ENCODE data around the gene JPT1. TPM values are rescaled to one million over a fixed set of nuclear protein-coding genes. Genes with fewer than 3 reads are reported as not detected.

The JPT1 gene
- total RNA-seq, 1 experiment from 2014 or later, result 265 TPM

DNA sequence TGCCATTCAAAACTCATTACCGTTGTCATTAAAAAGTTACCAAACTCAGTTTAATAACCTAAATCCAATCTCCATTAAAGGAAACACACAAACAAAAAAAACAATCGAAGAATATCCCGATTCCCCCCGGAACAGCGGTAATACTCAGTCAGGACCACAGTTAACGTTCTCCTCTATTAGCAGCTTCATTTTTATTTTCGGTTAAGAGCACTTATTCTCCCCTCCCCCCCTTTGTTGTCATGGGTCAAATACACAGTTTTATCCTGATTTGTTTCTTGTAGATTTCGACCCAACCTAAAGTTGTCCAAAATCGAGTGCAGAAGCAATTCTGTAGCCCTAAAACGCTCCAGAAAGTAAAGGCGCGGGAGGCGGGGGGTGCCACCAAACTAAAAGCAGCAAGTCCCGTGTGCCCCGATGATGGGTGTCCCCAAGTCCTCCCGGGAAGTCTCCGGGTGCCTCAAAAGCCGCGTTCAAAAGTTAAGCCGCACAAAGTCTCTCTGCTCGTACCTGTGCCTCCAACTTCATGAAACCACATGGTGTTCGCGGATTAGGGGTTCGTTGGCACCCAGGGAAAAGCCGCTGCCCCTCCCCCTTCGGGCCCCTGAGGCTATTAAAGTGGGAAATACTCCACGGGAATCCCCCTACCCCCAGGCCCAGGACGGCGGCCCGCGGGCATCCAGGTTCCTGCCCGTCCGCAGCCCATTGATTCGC, 27.5 kb upstream of the JPT1 start:
- Histone ChIP-seq H4K8ac (replicated peaks; ENCODE audit: insufficient read length, low read depth, low read length) (no peak overlapping the region), H3K79me2 (ENCODE audit: insufficient read depth, low read length) (peaks cover 39% of the 10 kb centered on the region), H3K4me1 (ENCODE audit: insufficient read depth, low read length) (no peaks in the 10 kb centered on the region), H3K9ac (ENCODE audit: extremely low read depth, insufficient read length, low read length) (peak overlapping the region; percentile 95), H2BK20ac (ENCODE audit: low read depth, low read length, poor library complexity, severe bottlenecking) (no peak overlapping the region), H3K79me1 (ENCODE audit: insufficient read depth, low read depth, low read length, poor library complexity, severe bottlenecking) (peaks cover 7% of the 10 kb centered on the region), H2BK12ac (ENCODE audit: insufficient read length, low read depth, low read length) (no peak overlapping the region), H3K9me3 (ENCODE audit: control insufficient read depth, low read depth, low read length) (no peaks in the 10 kb centered on the region), H3K14ac (ENCODE audit: insufficient read depth, low read length) (peak overlapping the region; percentile 87), H2BK15ac (ENCODE audit: low read depth, low read length) (no peak overlapping the region), H3K18ac (ENCODE audit: insufficient read length, low read depth, low read length) (peak overlapping the region; percentile 78), H2AFZ (ENCODE audit: low read length) (no peak overlapping the region), H4K91ac (ENCODE audit: insufficient read length, low read depth, low read length) (peak overlapping the region; percentile 99), H2BK5ac (ENCODE audit: insufficient read length, low read length) (no peak overlapping the region), H3K27me3 (ENCODE audit: insufficient read depth, low read length) (no peaks in the 10 kb centered on the region), H2AK5ac (ENCODE audit: insufficient read length, low read length) (no peak overlapping the region), H3K4ac (ENCODE audit: low read depth, low read length) (no peak overlapping the region), H3K4me2 (ENCODE audit: insufficient read depth, insufficient read length, low read length) (peak overlapping the region; percentile 80), H3K27ac (ENCODE audit: insufficient read length, low read depth, low read length) (no peak overlapping the region), H4K20me1 (ENCODE audit: control insufficient read depth, insufficient read depth, insufficient read length) (no peaks in the 10 kb centered on the region), H3K56ac (ENCODE audit: insufficient read length, low read depth, low read length) (no peak overlapping the region), H3T11ph (ENCODE audit: low read length) (no peak overlapping the region), H2BK120ac (ENCODE audit: low read depth, low read length, poor library complexity, severe bottlenecking) (no peak overlapping the region), H4K5ac (ENCODE audit: insufficient read length, low read depth, low read length) (no peak overlapping the region), H3K23ac (ENCODE audit: insufficient read length, low read depth, low read length) (no peak overlapping the region), H3K23me2 (ENCODE audit: insufficient read length, low read depth, low read length, poor library complexity, severe bottlenecking) (peaks cover 10% of the 10 kb centered on the region)
- Mint-ChIP-seq H3K27ac (peak overlapping the region; percentile 65 to 84 (median 70)), H3K4me1 (peaks cover 12 to 29% of the 10 kb centered on the region in 2 experiments), H3K9me3 (no peaks in the 10 kb centered on the region), H3K36me3 (ENCODE audit: insufficient read depth in 1 of 3, low read depth in 3 of 3) (peaks cover 20 to 46% (median 42%) of the 10 kb centered on the region in 3 experiments), H3K27me3 (ENCODE audit: low read depth) (no peaks in the 10 kb centered on the region; the same call in 1 of the 2 replicates), H3K4me3 (peak overlapping the region; percentile 88 to 89)
- no CpG with 5 or more reads among the region's 34 CpGs for WGBS (ENCODE audit: extremely low coverage, insufficient read length, low lambda C conversion rate)
- DNase-seq, result no peak
- TF ChIP-seq, protein P1, sequence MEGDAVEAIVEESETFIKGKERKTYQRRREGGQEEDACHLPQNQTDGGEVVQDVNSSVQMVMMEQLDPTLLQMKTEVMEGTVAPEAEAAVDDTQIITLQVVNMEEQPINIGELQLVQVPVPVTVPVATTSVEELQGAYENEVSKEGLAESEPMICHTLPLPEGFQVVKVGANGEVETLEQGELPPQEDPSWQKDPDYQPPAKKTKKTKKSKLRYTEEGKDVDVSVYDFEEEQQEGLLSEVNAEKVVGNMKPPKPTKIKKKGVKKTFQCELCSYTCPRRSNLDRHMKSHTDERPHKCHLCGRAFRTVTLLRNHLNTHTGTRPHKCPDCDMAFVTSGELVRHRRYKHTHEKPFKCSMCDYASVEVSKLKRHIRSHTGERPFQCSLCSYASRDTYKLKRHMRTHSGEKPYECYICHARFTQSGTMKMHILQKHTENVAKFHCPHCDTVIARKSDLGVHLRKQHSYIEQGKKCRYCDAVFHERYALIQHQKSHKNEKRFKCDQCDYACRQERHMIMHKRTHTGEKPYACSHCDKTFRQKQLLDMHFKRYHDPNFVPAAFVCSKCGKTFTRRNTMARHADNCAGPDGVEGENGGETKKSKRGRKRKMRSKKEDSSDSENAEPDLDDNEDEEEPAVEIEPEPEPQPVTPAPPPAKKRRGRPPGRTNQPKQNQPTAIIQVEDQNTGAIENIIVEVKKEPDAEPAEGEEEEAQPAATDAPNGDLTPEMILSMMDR (conservative IDR thresholded peaks at IDR 0.05), result no peak

All from H9 (cell line).